ENCODE data around the gene SLC22A3. TPM values are rescaled to one million over a fixed set of nuclear protein-coding genes. Genes with fewer than 3 reads are reported as not detected.

SLC22A3 gene
- total RNA-seq, 4 donors from 2014 or later = 11.8 to 31.0 (median 22.3) TPM

GRCh38 chr6:160303806-160304205 lies 44.4 kb upstream of the SLC22A3 start:
- H3K36me3 ChIP-seq = no peaks in the 10 kb centered on the region
- TF ChIP-seq POLR2AphosphoS5 (IDR thresholded peaks at IDR 0.05) (no peak), POLR2A (IDR thresholded peaks at IDR 0.05) (no peak), CTCF (IDR thresholded peaks at IDR 0.05) (no peak), EP300 (IDR thresholded peaks at IDR 0.05) (no peak)
- WGBS, 2 donors (ENCODE audit: low coverage in 1 of 2) = 72 to 74% methylated on average over 2 of the region's 2 CpGs
- H3K4me3 ChIP-seq = no peak overlapping the region
- no peaks in the 10 kb centered on the region for H3K27me3 ChIP-seq
- ATAC-seq = no peak
- no peak overlapping the region for H3K27ac ChIP-seq
- peaks cover 0 to 7% (median 0%) of the 10 kb centered on the region in 3 donors for H3K9me3 ChIP-seq
- H3K4me1 ChIP-seq = peaks cover 0 to 4% (median 0%) of the 10 kb centered on the region in 3 donors

- TF ChIP-seq POLR2A (IDR thresholded peaks at IDR 0.05) = no peak
- no peak overlapping the region for H3K4me3 ChIP-seq
- H3K9me3 ChIP-seq = peaks cover 0 to 25% (median 0%) of the 10 kb centered on the region in 3 donors
- ATAC-seq = no peak
- H3K4me1 ChIP-seq = peaks cover 0 to 4% (median 0%) of the 10 kb centered on the region in 3 donors
- no peaks in the 10 kb centered on the region for H3K27me3 ChIP-seq
- no peaks in the 10 kb centered on the region for H3K36me3 ChIP-seq
- WGBS, 2 donors (ENCODE audit: low coverage in 1 of 2) = 49 to 61% methylated on average over 3 to 7 of the region's 7 CpGs
- H3K27ac ChIP-seq = no peak overlapping the region
Observed at GRCh38 chr6:160305926-160306713, 42.1 kb upstream of the SLC22A3 start.

GRCh38 chr6:160309718-160310117 lies 38.5 kb upstream of the SLC22A3 start:
- peaks cover 0 to 56% (median 0%) of the 10 kb centered on the region in 3 donors for H3K9me3 ChIP-seq
- no peak overlapping the region for H3K27ac ChIP-seq
- H3K4me3 ChIP-seq = no peak overlapping the region
- no peak for TF ChIP-seq EP300 (IDR thresholded peaks at IDR 0.05)
- H3K27me3 ChIP-seq = no peaks in the 10 kb centered on the region
- ATAC-seq = no peak
- H3K36me3 ChIP-seq = no peaks in the 10 kb centered on the region
- no peaks in the 10 kb centered on the region for H3K4me1 ChIP-seq

GRCh38 chr6:160312900-160313299 lies 35.3 kb upstream of the SLC22A3 start:
- H3K4me1 ChIP-seq = no peaks in the 10 kb centered on the region
- 73 to 93% methylated on average over 2 of the region's 2 CpGs for whole genome bisulfite sequencing, 2 donors (ENCODE audit: low coverage in 1 of 2)
- no peaks in the 10 kb centered on the region for H3K36me3 ChIP-seq
- ATAC-seq = no peak
- no peak overlapping the region for H3K4me3 ChIP-seq
- TF ChIP-seq EP300 (IDR thresholded peaks at IDR 0.05) (no peak), POLR2A (IDR thresholded peaks at IDR 0.05) (no peak), POLR2AphosphoS5 (IDR thresholded peaks at IDR 0.05) (no peak), CTCF (IDR thresholded peaks at IDR 0.05) (no peak)
- peaks cover 0 to 52% (median 0%) of the 10 kb centered on the region in 3 donors for H3K9me3 ChIP-seq
- H3K27ac ChIP-seq = no peak overlapping the region
- H3K27me3 ChIP-seq = no peaks in the 10 kb centered on the region

- 92 to 100% methylated on average over 1 of the region's 1 CpG for WGBS, 2 donors (ENCODE audit: low coverage in 1 of 2)
- H3K4me1 ChIP-seq = no peaks in the 10 kb centered on the region
- no peak overlapping the region for H3K27ac ChIP-seq
- ATAC-seq = no peak
- no peak for TF ChIP-seq EP300 (IDR thresholded peaks at IDR 0.05)
- no peak for TF ChIP-seq CTCF (IDR thresholded peaks at IDR 0.05)
- H3K9me3 ChIP-seq = peaks cover 0 to 38% (median 0%) of the 10 kb centered on the region in 3 donors
- H3K4me3 ChIP-seq = no peak overlapping the region
- no peaks in the 10 kb centered on the region for H3K27me3 ChIP-seq
- H3K36me3 ChIP-seq = no peaks in the 10 kb centered on the region
Observed at GRCh38 chr6:160315310-160315709, 32.9 kb upstream of the SLC22A3 start.

GRCh38 chr6:160316261-160316660 lies 31.9 kb upstream of the SLC22A3 start:
- TF ChIP-seq POLR2A (IDR thresholded peaks at IDR 0.05) = no peak
- Histone ChIP-seq H3K36me3 (no peaks in the 10 kb centered on the region), H3K27ac (no peak overlapping the region), H3K27me3 (no peaks in the 10 kb centered on the region), H3K9me3 (peaks cover 0 to 39% (median 0%) of the 10 kb centered on the region in 3 donors), H3K4me1 (no peaks in the 10 kb centered on the region), H3K4me3 (no peak overlapping the region)
- no peak for ATAC-seq

All from gastroesophageal sphincter (tissue), 4 donors.